Stimulated activated CD8-positive, alpha-beta memory T cell treated with anti-CD3 and anti-CD28 coated beads, Interleukin-7, amount 100 ng/mL, for 24 hours (primary cell): ENCODE data around the gene EMID1.

Source experiments
- DNase-seq: peaks from one replicate; pipeline ENCODE4 v3.0.0-alpha.2; 2020; ENCODE audit warnings: low read depth

The EMID1 gene

DNA sequence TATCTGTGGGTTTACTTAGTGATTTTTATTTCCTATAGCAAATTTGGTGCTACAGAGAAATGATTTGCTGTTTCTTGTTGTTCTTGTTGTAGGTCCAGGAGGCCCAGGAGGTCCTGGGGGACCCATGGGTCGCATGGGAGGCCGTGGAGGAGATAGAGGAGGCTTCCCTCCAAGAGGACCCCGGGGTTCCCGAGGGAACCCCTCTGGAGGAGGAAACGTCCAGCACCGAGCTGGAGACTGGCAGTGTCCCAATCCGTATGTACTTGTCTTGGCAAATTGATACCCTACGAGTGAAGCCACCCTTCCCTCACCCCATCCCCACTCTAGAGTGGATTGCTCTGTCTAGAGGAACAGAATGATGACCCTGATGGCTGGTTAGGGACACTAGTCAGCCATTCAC is 92.9 kb downstream of the EMID1 start:
- DNase-seq, result no peak

DNA sequence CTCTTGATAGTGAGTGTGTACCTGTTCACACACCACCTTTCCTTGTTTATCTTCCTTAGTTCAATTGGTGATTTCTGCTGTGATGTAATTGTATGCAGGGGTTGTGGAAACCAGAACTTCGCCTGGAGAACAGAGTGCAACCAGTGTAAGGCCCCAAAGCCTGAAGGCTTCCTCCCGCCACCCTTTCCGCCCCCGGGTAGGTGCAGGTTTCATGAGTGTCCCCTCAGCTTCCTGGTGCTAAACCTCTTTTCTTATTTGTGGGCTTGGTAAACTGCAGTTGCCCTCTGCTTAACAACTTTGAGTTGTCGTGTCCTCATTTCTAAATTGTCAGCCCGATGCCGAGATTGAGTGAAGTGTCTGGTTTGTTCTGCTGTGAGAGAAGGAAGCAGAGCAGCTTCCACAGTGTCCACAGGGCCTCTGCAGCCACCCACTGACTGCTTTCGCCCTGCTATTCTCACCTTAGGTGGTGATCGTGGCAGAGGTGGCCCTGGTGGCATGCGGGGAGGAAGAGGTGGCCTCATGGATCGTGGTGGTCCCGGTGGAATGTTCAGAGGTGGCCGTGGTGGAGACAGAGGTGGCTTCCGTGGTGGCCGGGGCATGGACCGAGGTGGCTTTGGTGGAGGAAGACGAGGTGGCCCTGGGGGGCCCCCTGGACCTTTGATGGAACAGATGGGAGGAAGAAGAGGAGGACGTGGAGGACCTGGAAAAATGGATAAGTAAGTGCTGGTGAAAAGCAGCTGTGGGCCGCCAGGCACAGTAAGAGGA is 93.6 kb downstream of the EMID1 start:
- no peak for DNase-seq

DNA sequence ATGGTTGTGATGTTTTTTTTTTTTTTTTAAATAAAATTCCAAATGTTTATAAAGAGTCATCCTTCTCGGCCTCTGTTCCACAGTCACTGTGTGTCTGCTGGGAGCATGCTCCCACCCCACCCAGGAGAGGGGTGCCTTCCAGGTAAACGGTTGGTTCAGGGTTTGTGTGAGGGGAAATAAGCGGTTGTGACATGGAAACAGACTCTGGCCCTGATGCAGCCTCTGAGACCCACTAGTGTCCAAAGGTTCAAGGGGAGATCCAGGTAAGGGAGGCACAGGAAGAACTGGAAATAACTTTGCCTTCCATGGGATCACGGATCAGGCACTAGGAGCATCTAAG is 94.7 kb downstream of the EMID1 start:
- no peak for DNase-seq

DNA sequence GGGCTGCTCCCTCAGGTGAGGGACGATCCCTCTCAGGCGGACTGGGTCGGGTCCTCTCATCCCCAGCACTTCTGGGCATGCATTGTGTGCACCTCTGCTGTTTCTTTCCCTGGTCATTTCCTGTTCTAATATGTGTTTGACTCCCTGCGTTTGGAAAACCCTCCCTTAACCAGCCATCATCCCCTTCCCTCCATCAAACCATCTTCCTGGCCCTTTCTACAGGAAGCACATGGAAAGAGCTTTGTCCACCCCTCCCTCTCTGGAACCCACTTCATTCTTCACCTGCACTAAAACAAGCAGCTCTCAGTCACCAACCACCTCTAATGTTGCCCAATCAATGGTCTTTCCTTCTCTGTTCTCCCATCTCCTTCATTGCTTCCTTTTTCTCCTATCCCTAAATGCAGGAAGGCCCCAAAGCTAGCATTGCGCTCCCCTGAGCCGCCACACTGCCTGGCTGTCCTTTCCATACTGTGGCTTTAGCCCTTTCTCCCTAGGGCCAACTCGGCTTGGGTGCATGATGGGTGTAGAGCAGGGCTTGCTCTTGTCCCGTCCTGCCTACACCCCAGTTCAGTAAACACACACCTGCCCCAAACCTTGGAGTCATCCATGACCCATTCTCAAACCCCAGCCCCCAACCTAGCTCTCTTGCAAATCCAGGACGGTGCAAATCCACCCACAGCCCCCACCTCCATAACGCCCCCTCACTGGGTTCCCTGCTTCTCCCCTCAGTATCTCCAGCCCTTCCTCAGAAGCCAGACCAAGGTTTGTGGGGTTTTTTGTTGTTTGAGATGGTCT is 95.3 kb downstream of the EMID1 start:
- DNase-seq, result no peak

DNA sequence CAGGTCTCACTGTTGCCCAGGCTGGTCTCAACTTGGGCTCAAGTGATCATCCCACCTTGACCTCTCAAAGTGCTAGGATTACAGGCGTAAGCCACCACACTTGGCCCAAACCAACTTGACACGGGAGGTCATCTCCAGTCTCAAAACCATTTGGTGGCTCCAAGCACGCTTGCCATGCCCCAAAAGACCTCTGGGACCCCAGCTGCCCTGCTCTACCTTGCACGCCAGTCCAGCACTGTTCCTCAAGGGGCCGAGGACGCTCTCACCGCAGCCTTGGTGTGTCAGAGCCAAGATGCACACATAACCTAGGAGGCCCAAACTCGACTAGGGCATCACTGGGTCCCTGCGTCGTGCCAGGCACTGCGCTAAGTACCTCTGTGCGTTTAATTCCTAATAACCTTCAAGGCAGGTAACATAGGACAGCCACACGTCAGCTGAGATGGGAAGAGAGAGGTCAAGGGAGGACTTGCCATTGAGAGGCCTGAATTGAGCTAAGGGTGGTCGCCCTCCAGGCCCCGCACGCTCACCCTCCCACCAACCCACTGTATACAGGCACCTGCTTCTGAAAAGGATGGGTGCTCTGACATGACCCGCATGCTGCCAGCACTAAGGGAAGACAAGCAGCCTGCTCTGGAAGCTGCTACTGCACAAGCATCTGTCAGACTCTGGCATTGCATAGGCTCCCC is 96.2 kb downstream of the EMID1 start:
- DNase-seq, result no peak

DNA sequence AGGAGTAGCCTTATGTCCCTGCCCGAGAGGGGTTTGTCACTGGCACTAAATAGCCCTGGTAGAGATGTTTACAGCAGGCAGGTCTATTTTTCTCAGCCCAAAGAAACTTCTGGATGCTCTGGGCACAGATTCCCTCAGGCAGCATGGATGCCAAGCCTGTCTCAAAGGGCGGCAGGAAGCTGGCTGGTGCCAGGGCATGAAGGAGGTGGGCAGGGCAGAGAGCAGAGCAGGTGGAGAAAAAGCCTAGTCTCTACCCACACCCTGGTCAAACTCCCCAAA is 96.6 kb downstream of the EMID1 start:
- DNase-seq, result no peak

DNA sequence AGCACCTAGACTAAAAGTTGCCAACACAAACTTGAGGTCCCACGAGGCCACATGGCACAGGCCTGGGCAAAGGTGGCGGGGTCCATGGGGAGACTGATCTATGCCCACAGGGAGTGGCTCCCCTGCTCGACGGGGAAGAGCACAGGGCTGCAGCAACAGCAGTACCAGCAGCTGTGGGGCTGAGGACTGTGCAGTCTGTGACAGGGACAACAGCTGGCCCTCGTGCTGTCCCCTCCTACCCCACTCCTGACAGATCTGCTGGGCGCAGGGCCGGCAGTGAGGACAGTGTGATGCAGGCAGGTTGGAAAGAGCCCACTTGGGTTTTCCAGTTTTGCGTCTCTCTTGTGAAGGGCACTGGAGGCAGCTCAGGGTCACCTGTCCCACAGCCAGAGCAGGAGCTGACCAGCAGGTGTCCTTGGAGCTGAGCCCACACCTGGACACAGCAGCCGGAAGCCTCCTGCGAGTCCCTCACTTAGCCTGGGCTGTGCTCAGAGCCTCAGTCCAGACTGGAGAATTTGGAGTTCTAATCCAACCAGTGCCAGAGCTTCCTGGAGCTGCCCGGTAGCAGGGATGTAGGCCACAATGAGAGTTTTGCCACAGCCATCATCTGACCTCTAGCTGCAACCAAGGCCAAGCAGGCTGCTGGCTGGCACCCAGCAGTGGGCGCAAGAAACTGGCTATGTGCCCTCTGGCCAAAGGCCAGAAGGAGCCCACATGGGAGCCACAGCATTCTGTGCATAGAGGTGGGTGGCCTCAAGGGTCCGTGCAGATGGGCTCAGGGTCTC is 97.2 kb downstream of the EMID1 start:
- DNase-seq, result no peak

DNA sequence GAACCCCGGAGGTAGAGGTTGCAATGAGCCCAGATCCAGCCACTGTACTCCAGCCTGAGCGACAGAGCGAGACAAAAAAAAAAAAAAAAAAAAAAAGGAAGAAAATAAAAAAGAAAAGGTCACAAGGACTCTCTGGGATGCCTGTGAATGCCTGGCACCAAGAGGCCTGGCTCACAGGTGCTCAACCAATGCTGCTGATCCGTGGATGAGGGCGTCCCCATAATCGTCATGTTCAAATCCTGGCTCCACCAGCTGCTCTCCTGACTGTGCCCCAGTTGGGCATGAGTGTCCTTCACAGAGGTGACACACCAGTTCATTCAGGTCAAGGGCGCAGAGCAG is 100.1 kb downstream of the EMID1 start:
- no peak for DNase-seq

DNA sequence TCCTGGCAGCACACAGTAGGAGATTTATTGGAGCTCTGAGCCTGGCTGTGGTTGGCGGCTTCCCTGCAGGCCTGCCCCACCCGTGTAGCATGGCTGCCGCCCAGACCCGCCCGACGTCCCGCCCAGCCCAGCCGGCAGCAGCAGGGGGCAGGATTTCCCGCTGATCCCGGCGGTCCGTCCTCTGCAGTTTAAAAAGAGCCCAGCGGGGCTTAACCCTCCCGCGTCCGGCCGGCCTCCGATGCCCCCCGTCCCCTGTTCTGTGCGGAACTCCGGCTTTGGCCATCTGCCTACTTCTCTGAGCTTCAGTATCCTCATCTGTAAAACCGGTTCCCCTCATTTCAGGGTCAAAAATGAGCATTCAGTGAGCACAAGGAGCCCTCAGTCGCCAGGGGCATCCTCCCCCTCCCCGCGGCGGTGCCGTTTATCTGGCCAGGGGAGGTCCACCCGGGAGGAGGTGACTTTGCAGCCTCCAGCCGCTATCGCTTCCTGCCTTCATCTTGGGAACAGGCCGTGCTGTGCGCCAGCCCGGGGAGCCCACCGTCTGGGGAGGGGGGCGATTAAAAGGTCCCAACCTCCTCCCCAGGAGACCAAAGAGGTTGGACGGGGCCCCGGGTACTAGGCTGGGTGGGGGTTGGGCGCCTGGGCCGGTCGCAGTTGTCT is 100.6 kb downstream of the EMID1 start, which contains the start of gene GAS2L1:
GAS2L1 (plus strand) TSS at position 476 of the 660 bp plus-strand sequence. CDS start 1,456 bp downstream, outside the sequence.
- DNase-seq, result no peak

DNA sequence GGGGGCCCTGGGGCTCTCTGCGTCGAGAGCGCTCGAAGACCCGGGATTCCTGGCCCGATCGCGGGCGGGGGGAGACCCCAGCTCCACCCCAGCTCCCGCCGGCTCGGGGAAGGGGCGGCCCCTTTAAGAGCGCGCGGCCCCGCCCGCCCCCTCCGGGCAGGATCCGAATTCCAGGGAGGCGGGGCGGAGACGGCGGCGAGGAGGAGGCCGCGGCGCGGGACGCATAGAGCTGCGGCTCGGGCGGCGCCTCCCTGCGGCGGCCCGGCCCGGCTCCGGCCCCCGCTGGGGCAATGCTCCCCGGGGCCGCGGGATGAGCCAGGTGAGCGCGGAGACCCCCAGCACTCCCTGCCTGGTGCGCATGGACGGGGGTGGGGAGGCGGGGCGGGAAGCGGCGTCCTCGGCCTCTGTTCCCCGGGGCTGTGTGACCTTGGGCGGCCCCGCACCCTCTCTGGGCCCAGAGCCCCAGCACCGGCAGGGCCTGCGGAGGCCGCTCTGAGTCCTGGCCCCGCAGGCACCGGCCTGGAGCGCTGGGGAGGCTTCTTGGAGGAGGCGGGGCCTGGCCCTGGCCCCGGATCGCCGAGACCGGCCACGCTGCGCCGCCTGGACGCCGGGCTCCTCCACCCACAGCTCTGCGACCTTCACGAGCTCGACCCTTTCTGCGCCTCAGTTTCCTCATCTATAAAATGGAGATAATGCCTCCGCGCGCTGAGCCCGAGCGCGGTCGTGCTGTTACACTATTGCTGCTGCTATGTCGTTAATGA is 101.3 kb downstream of the EMID1 start:
- no peak for DNase-seq

DNA sequence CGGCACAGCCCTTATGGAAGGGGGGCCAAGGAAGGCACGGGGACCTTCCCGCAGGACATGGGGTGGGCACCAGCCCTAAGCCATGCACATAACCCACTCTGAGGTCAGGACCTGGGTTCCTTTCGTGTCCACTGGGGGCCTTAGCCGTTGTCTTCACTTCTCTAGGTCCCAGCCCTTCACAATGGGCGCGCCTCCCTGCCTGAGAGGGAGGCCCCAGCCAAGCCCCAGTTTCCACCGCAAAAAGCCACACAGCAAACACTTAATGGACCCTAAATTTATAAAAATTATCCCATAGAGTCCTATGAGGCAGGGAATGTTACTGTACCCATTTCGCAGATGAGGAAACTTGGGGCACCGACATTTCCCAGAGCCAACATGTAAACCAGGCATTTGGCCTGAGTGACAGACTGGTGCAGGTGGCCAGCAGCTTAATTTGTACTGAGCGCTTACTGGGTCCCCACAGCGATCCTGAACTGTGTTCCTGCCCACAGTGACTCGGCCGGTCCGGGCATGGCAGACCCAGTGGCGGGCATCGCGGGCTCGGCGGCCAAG is 102.0 kb downstream of the EMID1 start:
- no peak for DNase-seq

DNA sequence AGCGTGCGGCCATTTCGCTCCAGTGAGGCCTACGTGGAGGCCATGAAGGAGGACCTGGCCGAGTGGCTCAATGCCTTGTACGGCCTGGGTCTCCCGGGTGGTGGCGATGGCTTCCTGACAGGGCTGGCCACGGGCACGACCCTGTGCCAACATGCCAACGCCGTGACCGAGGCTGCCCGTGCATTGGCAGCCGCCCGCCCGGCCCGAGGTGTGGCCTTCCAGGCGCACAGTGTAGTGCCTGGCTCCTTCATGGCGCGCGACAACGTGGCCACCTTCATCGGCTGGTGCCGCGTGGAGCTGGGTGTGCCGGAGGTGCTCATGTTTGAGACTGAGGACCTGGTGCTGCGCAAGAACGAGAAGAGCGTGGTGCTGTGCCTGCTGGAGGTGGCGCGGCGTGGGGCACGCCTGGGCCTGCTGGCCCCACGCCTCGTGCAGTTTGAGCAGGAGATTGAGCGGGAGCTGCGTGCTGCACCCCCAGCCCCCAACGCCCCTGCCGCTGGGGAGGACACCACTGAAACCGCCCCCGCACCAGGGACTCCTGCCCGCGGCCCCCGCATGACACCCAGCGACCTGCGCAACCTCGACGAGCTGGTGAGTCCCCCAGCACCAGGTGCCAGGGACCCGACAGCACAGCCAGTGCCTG is 102.6 kb downstream of the EMID1 start:
- DNase-seq, result no peak

DNA sequence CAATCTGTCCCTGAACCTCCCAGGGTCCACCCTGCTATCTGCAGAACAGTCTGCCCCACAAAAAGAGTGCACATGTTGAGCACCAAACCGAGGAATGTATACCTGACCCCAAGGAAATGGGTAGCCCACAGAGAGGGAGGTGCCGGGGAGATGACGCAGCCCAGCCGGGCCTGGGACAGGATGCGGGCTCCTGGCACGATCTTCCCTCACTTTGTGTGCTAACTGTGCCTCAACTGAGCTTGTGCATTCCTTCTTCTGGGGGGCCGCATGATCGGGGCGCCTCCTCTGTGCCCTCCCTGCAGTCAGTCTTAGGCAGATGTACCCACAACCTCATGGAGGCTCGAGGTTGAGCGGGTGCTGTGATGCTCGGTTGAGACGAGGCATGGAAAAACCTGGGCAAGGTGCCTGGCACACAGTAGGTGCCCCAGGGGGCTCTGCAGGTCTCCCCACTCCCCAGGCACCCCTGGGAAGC is 103.1 kb downstream of the EMID1 start:
- DNase-seq, result no peak
